Left lung (tissue), 10 donors: ENCODE results near the gene COL21A1. TPM values are rescaled to one million over a fixed set of nuclear protein-coding genes. Genes with fewer than 3 reads are reported as not detected.

Experiments used
- ATAC-seq: fragments of 200-7000 bp; cut with Tn5 transposase; one replicate; pipeline ENCODE4 v1.9.1; 2020; ENCODE audit warnings: moderate library complexity
- DNase-seq, 4 donors: peaks; one replicate each; pipeline ENCODE4 v3.0.0-alpha.2; 2013 to 2020
- H3K27ac ChIP-seq, 2 donors: fragments of 200-600 bp; sonication (generic) in 1 of 2; one replicate each; pipeline versions ENCODE4 v1.5.0 to v1.8.0; 2020 to 2021
- H3K27me3 ChIP-seq, 2 donors: fragments of 200-600 bp; sonication (generic) in 1 of 2; one replicate each; pipeline versions ENCODE4 v1.5.0 to v1.8.0; 2020 to 2021
- H3K36me3 ChIP-seq, 2 donors: fragments of 200-600 bp; sonication (generic) in 1 of 2; one replicate each; pipeline versions ENCODE4 v1.5.0 to v1.8.0; 2020 to 2021
- H3K4me1 ChIP-seq, 2 donors: fragments of 200-600 bp; one replicate each; pipeline ENCODE4 v1.8.0; 2021
- H3K4me3 ChIP-seq, 2 donors: fragments of 200-600 bp; sonication (generic) in 1 of 2; one replicate each; pipeline versions ENCODE4 v1.5.0 to v1.8.0; 2020 to 2021; ENCODE audit warnings: mild to moderate bottlenecking in 1 of 2
- H3K9me3 ChIP-seq, 2 donors: fragments of 200-600 bp; sonication (generic) in 1 of 2; one replicate each; pipeline versions ENCODE4 v1.5.0 to v1.8.0; 2020 to 2021
- intact Hi-C, 2 donors: fragments of 100-400 bp; cut with DNase I; formaldehyde crosslinking; loops; one replicate each; pipeline versions ENCODE4 v1.11.2 to v1.14.2; 2022
- polyA plus RNA-seq, 6 donors: library from polyadenylated mRNA; unstranded; fragments of 120-200 nt; gene quantifications; one replicate each; pipeline ENCODE4 v1.2.1, GENCODE V29; 2013; ENCODE audit not compliant: insufficient read length in 6 of 6
- total RNA-seq, 2 donors: library from RNA; stranded (reverse); fragmentation: NEBNext Ultra II Directional; extraction: Animal tissue kit (Norgen Biotek cat#: 25700); gene quantifications; one replicate each; pipeline ENCODE4 v1.2.1, GENCODE V29; 2021
- TF ChIP-seq, protein P1 (sequence below), 2 donors: fragments of 200-600 bp; sonication (generic) in 1 of 2; IDR thresholded peaks; one replicate each; pipeline versions ENCODE4 v1.5.0 to v1.8.0; 2021; ENCODE audit warnings: antibody characterized with exemption in 2 of 2
- donor health status: DM: no; HTN: yes; CAD: no.
- donor health status: DM: no; HTN: no; CAD: no.

COL21A1 gene
- total and polyA plus RNA-seq, 8 donors: 6.6 to 190 (median 151) TPM

DNA sequence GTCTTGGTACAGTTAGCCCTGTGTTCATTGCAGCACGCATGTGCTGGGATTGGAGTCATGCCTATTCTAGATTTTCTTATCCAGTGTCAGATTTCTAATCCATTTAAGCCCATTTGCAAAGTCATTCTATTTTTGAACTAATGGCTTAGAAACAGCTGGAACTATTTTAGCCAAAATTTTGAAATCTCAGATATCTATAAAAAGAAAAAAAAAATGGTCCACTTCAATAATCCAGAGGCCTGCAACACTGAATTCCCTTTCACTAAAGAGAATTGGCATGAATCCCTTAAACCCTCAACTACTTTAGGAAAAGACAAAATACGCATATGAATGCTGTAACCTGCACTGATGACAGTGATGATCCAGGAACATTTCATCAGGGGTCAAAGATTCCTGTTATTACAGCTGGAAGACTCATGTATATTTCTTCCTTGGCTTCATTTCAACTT, 1.5 kb downstream of the COL21A1 start:
- intact Hi-C loops: no loop called here
- TF ChIP-seq, protein P1, sequence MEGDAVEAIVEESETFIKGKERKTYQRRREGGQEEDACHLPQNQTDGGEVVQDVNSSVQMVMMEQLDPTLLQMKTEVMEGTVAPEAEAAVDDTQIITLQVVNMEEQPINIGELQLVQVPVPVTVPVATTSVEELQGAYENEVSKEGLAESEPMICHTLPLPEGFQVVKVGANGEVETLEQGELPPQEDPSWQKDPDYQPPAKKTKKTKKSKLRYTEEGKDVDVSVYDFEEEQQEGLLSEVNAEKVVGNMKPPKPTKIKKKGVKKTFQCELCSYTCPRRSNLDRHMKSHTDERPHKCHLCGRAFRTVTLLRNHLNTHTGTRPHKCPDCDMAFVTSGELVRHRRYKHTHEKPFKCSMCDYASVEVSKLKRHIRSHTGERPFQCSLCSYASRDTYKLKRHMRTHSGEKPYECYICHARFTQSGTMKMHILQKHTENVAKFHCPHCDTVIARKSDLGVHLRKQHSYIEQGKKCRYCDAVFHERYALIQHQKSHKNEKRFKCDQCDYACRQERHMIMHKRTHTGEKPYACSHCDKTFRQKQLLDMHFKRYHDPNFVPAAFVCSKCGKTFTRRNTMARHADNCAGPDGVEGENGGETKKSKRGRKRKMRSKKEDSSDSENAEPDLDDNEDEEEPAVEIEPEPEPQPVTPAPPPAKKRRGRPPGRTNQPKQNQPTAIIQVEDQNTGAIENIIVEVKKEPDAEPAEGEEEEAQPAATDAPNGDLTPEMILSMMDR (IDR thresholded peaks at IDR 0.05): no peak
- Histone ChIP-seq H3K9me3 (no peaks in the 10 kb centered on the region), H3K27me3 (peaks cover 0 to 28% of the 10 kb centered on the region in 2 donors), H3K27ac (no peak overlapping the region), H3K4me1 (peaks cover 0 to 19% of the 10 kb centered on the region in 2 donors), H3K36me3 (no peaks in the 10 kb centered on the region), H3K4me3 (no peak overlapping the region)
- ATAC-seq (no peak), DNase-seq (peak in 1 of 4 donors; percentile 40)

DNA sequence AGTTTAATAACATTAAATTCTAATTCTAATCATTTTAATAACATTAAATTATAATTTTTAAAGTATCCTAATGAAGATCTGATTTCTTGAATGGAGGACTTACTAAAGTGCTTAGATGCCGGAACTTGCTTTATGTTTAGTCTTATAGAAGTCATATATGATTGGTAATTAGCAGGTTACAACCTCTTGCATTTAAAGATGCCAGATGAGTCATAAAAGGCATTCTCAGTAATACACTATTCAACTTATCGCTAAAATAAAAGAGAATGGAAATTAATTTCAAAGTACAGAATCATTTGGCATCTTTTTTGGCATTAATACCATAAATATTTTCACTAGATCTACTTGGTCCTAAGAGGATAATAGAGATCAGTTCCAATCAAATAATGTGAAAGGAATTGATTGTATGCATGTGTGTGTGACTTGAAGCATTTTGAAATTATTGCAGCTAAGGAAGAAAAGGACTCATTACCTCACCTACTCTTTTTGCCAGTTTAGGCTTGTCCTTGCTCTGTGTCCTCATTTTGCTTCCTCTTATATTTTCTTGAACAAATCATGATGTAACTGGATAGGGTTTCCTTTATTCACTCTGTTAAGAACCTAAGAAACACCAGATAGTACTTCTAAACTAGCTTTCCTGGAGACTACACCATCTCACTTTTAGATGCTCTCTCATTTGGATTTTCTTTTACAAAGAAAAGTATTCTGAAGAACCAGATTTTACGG, 2.7 kb downstream of the COL21A1 start:
- H3K9me3 ChIP-seq: no peaks in the 10 kb centered on the region
- intact Hi-C loops: no loop called here
- H3K4me3 ChIP-seq: no peak overlapping the region
- peaks cover 0 to 28% of the 10 kb centered on the region in 2 donors for H3K27me3 ChIP-seq
- H3K36me3 ChIP-seq: no peaks in the 10 kb centered on the region
- H3K27ac ChIP-seq: no peak overlapping the region
- TF ChIP-seq, protein P1 (IDR thresholded peaks at IDR 0.05): no peak
- peaks cover 0 to 19% of the 10 kb centered on the region in 2 donors for H3K4me1 ChIP-seq
- DNase-seq (no peak), ATAC-seq (no peak)

DNA sequence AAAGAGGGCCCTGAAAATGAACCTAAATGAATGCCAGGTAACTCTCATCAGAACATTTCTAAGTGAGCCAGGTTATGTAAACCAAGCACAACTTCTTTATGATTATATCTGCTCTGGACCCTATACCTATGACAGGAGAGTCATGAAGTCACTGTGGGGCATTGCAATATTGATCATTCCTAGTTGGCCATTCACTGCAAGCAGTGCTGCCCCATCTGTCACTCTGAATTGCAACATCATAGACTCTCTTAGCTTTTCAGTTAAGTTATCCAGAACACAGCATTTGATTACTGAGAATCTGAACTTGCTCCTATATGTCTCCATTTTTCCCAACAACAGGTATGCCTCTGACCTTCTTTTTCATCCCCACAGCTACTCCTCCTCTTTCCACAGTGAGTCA, 3.3 kb downstream of the COL21A1 start:
- no peak overlapping the region for H3K4me3 ChIP-seq
- H3K27me3 ChIP-seq: peaks cover 0 to 26% of the 10 kb centered on the region in 2 donors
- intact Hi-C loops: no loop called here
- H3K36me3 ChIP-seq: no peaks in the 10 kb centered on the region
- H3K27ac ChIP-seq: no peak overlapping the region
- DNase-seq (no peak), ATAC-seq (no peak)
- H3K4me1 ChIP-seq: peaks cover 0 to 19% of the 10 kb centered on the region in 2 donors
- TF ChIP-seq, protein P1 (IDR thresholded peaks at IDR 0.05): no peak
- H3K9me3 ChIP-seq: no peaks in the 10 kb centered on the region

DNA sequence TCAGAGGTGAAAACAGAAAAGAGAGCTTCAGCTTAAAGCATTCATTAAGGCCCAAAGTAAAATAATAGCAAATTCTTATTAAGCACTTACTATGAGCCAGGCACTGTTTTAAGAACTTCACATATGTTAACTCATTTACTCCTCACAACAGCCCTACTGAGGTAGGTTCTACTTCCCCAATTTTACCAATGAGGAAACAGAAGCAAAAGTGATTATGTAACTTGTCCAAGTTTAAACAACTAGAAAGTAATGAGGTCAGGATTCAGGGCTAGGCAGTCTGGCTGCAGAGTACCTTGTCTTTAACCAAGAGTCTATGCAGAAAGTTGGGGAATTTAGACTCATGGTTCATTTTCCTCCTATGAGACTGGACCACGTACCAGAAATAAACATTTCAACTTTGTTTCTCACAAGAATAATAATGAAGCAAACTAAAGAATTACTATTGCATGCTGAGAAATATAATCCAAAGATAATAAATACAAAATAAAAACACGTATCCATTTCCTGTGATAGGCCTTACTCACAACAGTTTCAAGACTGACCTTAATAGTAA, 3.8 kb downstream of the COL21A1 start:
- Histone ChIP-seq H3K27ac (no peak overlapping the region), H3K4me1 (peaks cover 0 to 19% of the 10 kb centered on the region in 2 donors), H3K4me3 (no peak overlapping the region), H3K36me3 (no peaks in the 10 kb centered on the region), H3K9me3 (no peaks in the 10 kb centered on the region), H3K27me3 (peaks cover 0 to 21% of the 10 kb centered on the region in 2 donors)
- ATAC-seq (peak; percentile 21), DNase-seq (no peak)
- intact Hi-C loops: no loop called here
- TF ChIP-seq, protein P1 (IDR thresholded peaks at IDR 0.05): no peak

DNA sequence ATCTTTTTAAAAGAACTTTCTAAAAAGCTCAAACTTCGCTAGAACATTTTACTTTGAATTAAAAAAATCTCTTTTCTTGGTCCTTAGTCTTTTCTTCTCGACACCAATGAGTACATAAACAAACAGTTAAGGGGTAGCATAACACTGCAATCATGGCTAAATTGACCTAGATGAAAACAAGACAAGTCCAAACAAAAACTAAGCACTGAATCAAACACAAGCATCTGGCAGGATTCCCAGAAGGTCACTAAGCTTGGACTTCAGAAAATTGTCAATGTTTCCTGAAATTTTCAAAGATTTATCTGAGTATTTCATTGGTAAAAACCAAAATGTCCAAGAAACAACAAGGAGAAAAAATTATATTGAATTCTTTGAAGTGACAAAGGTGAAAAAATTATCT, 5.0 kb downstream of the COL21A1 start:
- DNase-seq (peak in 1 of 4 donors; percentile 28), ATAC-seq (no peak)
- Histone ChIP-seq H3K4me3 (no peak overlapping the region), H3K4me1 (peaks cover 0 to 19% of the 10 kb centered on the region in 2 donors), H3K27ac (no peak overlapping the region), H3K36me3 (no peaks in the 10 kb centered on the region), H3K27me3 (peaks cover 0 to 9% of the 10 kb centered on the region in 2 donors), H3K9me3 (no peaks in the 10 kb centered on the region)
- TF ChIP-seq, protein P1 (IDR thresholded peaks at IDR 0.05): no peak
- intact Hi-C loops: no loop called here
